ENCODE results near the gene ZNF84.

ZNF84 gene

DNA sequence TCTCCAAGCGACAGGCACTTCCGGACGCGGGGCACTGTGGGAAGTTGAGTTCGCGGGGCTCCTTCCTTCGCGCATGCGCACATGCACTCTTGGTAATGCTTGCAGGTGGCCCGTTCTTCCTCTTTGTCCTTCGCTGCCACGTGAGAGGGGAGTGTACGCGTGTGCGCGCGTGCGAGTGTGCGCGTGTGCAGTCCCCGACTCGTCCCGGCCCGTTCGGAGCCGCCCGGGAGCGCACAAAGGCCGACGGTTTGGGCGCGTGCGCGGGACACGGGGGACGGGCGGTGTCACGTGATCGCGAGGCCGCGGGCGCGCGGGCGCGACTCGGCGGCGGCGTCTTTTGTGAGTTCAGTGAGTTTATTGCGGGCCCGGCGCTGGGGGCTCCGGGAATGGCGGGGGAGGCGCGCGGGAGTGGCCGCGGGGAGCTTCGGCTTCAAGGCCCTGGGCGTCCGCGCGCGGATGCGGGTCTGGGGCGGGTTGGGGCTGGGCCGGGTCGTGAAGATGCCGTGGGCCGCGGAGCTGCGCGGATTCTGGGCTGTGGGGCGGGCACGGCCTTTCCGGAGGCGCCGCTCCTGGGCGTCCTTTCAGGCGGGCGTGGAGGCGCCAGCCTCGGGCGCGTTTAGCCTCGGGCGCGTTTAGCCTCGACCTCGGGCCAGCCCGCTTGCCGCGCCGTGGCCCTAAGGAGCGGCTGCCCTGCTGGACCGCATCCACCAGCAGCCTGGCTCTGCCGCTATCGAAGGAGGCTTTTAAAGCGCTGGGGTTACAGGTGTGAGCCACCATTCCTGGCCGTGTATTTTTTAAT is at the start of gene ZNF84:
TSS of gene ZNF84 (plus strand) at position 303 of the 799 bp plus-strand sequence. CDS start 3,959 bp downstream, outside the sequence.
- DNase-seq (ENCODE audit: low read depth), result peak; percentile 97

DNA sequence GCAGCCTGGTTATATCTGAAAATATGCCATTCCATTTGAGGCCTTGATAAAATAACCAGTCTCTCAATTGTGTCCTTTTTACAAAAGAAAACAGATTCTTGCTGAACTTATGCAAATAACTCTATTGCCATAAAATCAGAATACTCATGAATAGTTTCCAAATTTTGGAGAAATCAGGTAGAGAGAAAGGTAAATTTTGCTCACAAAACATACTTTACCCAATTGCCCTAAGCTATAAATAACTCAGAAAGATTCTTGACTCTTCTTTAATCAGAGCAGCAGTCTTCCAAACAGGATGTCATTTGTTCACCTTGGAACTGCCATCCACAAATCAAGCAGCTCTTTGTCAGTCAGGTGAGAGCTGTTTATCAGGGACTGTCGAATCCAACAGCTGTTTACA is 38.6 kb upstream of the ZNF84 start:
- DNase-seq (ENCODE audit: low read depth), result no peak

DNA sequence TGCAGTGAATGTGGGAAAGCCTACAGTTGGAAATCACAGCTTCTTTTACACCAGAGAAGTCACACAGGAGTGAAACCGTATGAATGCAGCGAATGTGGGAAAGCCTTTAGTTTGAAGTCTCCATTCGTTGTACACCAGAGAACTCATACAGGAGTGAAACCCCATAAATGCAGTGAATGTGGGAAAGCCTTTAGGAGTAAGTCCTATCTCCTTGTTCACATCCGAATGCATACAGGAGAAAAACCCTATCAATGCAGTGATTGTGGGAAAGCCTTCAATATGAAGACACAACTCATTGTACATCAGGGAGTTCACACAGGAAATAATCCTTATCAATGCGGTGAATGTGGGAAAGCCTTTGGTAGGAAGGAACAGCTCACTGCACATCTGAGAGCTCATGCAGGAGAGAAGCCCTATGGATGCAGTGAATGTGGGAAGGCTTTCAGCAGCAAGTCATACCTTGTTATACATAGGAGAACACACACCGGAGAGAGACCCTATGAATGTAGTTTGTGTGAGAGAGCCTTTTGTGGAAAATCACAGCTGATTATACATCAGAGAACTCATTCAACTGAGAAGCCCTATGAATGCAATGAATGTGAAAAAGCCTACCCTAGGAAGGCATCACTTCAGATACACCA is 26.5 kb upstream of the ZNF84 start:
- no peak for DNase-seq (ENCODE audit: low read depth)

DNA sequence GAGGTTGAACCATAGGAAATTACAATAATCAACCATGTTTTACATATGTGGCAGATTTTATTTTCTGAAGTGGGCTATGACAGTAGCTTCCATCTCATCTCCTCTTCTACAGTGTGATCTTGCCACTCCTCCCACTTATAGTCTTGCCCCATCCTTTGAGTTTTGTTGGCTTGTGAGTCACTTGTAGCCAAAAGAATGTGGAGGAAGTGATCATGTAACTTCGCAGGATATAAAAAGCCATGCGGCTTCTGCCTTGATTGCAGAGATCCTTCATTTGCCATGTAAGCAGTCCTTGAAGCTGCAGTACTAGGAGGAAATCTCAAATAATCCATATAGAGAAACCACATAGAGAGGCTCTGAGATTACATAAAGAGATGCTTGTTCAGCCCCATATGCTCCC is 13.7 kb upstream of the ZNF84 start:
- no peak for DNase-seq (ENCODE audit: low read depth)

DNA sequence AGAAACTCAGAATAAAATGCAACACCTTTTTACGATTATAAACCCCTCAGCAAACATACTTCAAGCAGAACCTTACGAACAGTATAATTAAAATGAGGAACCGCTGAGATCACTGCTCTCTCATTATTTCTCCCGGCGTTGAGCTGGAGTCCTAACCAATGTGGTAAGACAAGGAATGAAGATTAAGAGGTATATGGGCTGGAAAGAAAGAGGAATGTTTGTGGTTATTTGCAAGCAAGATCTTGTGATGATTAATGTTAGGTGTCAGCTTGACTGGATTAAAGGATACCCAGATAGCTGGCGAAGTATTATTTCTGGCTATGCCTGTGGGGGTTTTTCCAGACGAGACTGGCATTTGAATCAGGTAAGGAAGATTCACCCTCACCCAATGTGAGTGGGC is 10.3 kb upstream of the ZNF84 start:
- DNase-seq (ENCODE audit: low read depth), result no peak

DNA sequence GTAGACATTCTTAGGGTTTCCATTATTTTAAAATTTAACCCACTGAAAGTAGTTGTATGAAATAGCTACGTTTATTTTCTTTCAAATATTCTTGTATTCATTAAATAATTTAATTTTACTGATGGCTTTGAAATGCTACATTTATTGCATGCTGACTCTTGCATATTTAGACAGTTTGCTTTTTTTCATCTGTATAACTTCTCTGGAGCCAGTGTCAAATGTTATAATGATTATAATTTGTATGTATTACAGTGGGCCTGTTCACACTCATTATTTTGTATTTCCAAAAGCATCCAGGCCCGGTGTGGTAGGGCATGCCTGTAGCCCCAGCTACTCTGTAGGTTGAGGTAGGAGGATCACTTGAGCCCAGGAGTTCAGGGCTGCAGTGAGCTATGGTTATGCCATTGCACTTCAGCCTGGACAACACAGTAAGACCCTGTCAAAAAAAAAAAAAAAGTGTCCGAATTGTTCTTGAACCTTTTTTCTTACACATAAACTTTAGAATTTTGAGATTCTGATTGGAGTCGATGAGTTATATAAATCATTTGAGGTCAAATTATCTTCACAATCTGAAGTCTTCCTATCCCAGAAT is 905 bp downstream of the ZNF84 start:
- no peak for DNase-seq (ENCODE audit: low read depth)

DNA sequence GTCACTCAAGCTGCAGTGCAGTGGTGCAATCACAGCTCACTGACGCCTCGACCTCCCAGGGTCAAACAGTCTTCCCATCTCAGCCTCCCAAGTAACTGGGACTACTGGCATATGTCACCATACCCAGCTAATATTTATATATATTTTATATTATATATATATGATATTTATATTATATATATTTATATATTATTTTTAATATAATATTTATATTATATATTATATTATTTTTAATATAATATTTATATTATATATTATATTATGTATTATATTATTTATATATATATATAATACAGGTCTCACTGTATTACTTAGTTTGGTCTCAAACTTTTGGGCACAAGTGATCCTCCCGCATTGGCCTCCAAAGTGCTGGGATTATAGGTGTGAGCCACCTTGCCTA is 9.4 kb downstream of the ZNF84 start:
- no peak for DNase-seq (ENCODE audit: low read depth)

DNA sequence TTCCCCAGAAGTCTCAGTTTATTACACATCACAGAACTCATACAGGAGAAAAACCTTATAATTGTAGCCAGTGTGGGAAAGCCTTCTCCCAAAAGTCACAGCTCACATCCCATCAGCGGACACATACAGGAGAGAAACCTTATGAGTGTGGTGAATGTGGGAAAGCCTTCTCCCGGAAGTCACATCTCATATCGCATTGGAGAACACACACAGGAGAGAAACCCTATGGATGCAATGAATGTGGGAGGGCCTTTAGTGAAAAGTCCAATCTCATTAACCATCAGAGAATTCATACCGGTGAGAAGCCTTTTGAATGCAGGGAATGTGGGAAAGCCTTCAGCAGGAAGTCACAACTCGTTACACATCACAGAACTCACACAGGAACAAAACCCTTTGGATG is 20.1 kb downstream of the ZNF84 start:
- no peak for DNase-seq (ENCODE audit: low read depth)

DNA sequence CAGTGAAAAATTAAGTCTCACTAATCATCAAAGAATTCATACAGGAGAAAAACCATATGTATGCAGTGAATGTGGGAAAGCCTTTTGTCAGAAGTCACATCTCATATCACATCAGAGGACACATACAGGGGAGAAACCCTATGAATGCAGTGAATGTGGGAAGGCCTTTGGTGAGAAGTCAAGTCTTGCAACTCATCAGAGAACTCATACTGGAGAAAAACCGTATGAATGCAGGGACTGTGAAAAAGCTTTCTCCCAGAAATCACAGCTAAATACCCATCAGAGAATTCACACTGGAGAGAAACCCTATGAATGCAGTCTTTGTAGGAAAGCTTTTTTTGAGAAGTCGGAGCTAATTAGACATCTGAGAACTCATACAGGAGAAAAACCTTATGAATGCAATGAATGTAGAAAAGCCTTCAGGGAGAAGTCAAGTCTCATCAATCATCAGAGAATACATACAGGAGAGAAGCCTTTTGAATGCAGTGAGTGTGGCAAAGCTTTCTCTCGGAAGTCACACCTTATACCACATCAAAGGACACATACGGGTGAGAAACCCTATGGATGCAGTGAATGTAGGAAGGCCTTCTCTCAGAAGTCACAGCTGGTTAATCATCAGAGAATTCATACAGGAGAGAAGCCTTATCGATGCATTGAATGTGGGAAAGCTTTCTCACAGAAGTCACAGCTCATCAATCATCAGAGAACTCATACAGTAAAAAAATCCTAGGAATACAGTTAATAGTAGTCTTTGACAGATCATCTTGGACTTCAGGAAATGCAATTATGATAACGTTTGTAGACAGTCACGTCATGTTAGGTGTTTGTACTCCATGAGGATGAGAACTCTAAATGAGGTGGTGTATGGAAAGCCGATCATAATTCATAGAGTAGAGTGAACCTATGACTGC is 21.1 kb downstream of the ZNF84 start:
- no peak for DNase-seq (ENCODE audit: low read depth)

DNA sequence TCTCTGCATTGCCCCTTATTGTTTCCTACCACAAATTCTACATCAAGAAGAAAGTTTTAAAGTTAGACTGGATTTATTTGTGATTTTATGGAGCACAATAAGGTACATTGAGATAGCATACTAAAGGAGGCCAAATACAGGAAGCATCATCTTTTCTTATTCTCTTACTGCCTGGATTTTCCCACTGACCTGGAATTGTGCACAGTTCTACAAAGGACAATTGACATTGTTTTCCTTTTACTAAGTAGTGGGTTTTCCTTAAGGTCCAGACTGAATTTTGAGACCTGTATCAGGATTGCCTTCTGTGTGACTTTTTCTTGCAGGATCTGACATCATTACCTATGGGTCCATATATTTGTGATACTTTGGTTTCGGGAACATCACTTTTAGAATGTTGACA is 24.6 kb downstream of the ZNF84 start:
- no peak for DNase-seq (ENCODE audit: low read depth)

DNA sequence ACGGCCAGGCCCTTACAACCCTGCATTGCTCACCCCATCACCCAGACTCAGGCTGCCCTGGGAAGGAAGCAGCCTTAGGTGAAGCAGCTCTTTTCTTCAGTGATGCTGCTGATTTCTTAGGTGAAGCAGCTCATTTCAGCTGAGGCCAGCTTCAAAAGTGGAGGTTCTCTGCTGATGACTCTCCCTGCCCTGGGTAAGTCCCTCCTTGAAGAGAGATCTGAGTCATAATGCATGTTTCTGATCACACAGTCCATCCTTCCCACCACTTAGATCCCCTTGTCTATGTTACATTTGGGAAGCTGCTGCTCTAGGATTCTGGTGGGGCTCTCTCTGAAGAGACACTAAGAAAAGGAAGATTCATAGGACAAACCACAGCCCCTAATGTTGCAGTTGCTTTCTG is 26.2 kb downstream of the ZNF84 start:
- no peak for DNase-seq (ENCODE audit: low read depth)

DNA sequence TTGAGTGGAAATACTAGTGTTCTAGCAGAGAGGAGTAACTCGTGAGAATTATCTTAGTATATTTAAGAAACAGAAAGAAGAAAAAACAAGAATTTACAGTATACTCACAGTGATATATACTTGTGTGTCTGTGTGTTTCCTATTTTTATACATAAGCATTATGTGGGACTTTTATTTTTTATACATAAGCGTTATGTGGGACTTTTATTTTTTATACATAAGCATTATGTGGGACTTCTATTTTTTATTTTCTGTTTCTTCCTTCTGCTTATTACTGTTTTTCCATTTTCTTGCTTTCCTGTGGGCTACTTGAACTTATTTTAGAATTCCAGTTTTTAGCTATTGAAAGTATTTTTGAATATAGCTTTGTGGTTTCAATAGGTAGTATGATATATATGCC is 36.5 kb downstream of the ZNF84 start:
- no peak for DNase-seq (ENCODE audit: low read depth)

DNA sequence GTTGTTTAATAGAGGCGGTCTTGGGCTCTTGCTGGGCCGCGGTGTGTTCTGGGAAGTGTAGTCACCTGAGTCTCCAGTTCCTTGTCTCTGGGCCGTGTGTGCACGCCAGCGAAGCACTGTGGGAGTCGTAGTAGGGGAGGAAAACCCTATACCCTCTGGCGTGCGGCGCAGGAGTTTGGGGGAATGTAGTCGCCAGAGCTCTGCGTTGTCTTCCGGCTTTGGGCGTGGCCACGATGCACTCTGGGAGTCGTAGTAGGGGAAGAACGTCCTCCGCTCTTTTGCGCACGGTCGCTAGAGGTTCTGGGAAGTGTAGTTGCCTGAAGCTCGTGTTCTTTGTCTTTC is 42.7 kb downstream of the ZNF84 start:
- peak; percentile 99 for DNase-seq (ENCODE audit: low read depth)

DNA sequence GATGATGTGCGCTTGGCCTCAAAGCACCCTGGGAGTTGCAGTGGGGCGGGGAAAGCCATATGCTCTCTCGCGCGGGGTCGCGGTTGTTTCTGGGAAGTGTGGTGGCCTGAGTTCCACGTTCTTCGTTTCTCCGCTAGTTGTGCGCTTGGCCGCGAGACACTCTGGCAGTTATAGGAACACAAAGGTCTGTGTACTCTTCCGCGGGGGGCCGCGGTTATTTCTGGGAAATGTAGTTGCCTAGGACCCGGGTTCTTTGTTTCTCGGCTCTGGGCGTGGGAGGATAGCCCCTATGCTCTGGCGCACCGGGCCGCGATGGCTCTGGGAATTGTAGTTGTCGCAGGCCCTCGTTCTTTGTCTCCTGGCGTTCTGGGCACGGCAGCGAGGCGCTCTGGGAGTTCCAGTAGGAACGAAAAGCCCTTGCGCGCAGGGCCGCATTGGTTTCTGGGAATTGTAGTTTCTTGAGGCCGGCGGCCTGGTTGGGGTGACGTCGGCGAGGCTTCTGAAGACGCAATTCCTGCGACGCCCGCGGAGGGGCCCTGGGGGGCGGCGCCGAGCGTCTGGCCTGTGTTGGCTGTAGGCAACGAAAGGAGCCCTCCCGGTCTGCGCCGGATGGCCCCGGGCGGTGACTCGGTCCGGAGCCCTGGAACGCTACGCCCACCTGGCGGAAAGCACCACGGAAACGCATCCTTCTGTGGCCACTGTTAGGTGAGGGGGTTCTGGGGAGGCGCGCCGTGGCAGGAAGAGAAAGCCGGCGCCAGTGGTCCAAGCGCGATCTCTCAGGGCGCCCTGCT is 43.3 kb downstream of the ZNF84 start, which contains the start of gene ZNF140:
TSS of gene ZNF140 (plus strand) at position 556 of the 791 bp plus-strand sequence. CDS start 398 bp downstream, outside the sequence.
- peak; percentile 94 for DNase-seq (ENCODE audit: low read depth)

DNA sequence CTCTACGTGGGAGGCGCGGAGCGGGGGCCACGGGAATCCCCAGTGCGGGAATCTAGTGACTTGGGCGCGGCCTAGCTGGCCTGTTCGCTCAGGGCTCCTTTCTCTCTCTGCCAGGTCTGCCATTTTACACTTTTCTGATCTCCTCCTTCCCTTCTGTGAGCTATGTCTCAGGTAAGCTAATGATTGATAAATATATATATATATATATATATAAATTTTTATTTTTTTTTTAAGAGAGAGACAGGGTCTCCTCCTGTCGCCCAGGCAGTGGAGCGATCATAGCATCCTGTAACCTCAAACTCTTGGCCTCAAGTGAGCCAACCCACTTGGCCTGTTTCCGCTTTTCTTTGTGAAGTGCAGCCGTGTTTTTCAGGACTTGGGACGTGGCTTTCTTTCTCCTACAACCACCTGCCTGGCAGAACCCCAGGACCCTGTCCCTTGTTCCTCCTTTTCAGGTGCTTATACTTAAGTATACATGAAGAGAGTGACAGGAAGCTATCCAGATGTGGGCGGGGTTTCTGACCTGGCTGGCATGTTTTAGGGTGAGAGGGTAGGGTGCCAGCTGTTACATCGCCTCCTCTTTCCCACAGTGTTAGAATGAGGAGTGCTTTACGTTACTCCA is 44.0 kb downstream of the ZNF84 start:
- DNase-seq (ENCODE audit: low read depth), result no peak

DNA sequence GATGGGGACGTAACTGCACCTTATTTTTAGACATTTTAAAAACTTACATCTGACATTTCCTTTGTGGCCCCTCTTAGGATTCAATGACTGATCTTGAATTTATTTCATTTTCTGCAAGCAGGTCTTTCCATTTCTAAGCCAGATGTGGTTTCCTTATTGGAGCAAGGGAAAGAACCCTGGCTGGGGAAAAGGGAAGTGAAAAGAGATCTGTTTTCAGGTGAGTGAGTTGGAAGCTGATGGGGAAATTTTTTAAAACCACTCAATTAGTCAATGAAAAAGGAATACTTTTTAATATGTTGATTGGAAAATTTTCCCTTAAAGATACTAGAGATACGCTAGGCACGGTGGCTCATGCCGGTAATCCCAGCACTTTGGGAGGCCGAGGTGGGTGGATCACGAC is 46.0 kb downstream of the ZNF84 start:
- DNase-seq (ENCODE audit: low read depth), result no peak

DNA sequence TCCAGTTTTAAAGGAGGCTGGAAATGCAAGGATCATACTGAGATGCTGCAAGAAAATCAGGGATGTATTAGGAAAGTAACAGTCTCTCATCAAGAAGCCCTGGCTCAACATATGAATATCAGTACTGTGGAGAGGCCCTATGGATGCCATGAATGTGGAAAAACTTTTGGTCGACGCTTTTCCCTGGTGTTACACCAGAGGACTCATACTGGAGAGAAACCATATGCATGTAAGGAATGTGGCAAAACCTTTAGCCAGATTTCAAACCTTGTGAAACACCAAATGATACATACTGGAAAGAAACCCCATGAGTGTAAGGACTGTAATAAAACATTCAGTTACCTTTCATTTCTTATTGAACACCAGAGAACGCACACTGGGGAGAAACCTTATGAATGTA is 68.3 kb downstream of the ZNF84 start:
- DNase-seq (ENCODE audit: low read depth), result no peak

DNA sequence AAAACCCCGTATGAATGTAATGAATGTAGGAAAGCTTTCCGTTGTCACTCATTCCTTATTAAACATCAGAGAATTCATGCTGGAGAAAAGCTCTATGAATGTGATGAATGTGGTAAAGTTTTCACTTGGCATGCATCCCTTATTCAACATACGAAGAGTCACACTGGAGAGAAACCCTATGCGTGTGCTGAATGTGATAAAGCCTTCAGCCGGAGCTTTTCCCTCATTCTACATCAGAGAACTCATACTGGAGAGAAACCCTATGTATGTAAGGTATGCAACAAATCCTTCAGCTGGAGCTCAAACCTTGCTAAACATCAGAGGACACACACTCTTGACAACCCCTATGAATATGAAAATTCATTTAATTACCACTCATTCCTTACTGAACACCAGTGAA is 68.9 kb downstream of the ZNF84 start:
- no peak for DNase-seq (ENCODE audit: low read depth)

DNA sequence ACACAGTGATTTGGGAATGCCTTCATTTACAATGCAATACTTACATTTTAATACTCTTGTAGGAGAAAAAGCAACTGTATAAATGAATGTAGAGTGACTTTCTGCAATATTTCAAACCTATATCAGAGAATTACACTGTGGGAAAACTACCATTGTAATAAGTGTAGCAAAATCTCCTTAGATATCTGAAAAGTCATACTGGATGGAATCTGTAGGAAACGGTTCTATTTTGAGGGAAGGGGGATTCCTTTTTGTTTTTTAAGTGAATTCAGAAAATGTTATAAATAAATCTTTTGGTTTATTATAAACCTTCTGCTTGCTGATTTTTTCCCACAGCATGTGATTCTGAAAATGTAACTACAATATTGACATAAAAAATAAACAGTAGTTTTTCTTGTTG is 69.8 kb downstream of the ZNF84 start:
- DNase-seq (ENCODE audit: low read depth), result no peak

DNA sequence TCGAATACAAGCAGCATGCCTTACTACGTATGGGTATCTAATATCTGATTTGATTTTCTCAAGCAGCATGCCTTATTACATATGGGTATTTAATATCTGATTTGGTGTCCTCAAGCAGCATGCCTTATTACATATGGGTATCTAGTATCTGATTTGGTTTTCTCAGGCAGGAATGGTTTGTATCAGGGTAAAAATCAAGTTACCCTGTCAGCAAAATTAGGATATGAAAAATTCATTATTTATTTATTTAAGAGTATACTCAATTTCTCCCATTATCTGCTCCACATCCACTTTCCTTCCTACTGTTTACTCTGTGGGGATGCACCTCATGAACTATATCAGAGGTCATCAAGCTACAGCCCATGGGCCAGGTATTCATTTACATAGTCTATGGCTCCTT is 70.8 kb downstream of the ZNF84 start:
- no peak for DNase-seq (ENCODE audit: low read depth)

All from stromal cell of bone marrow (primary cell).